Thyroid gland (tissue), 4 donors: ENCODE data around the gene SYNJ2. TPM values are rescaled to one million over a fixed set of nuclear protein-coding genes. Genes with fewer than 3 reads are reported as not detected.

Source experiments
- DNase-seq, 2 donors: peaks; one replicate each; pipeline ENCODE4 v3.0.0-alpha.2; 2019
- H3K27ac ChIP-seq, 3 donors: fragments of 200-600 bp; sonication (generic); 1 replicate in 2 of 3; 2 replicates in 1 of 3; pipeline ENCODE4 v1.5.1; 2016 to 2019; ENCODE audit warnings: mild to moderate bottlenecking in 1 of 3, moderate library complexity in 1 of 3
- H3K27me3 ChIP-seq: fragments of 200-600 bp; sonication (generic); one replicate; pipeline ENCODE4 v1.5.1; 2019
- H3K36me3 ChIP-seq, 2 donors: fragments of 200-600 bp; sonication (generic); one replicate each; pipeline ENCODE4 v1.5.1; 2016 to 2019
- H3K4me1 ChIP-seq, 2 donors: fragments of 200-600 bp; sonication (generic); one replicate each; pipeline ENCODE4 v1.5.1; 2017 to 2019
- H3K4me3 ChIP-seq, 3 donors: fragments of 200-600 bp; sonication (generic); replicated peaks in 1 of 3; 1 replicate in 2 of 3; 2 replicates in 1 of 3; pipeline ENCODE4 v1.5.1; 2016; ENCODE audit warnings: mild to moderate bottlenecking in 1 of 3
- H3K9me3 ChIP-seq: fragments of 200-600 bp; sonication (generic); one replicate; pipeline ENCODE4 v1.5.1; 2017
- CTCF ChIP-seq, 6 experiments: fragments of 200-600 bp in 3 of 6; fragments of 450-650 bp in 3 of 6; sonication (generic) in 3 of 6; IDR thresholded peaks; one replicate each; pipeline ENCODE4 v1.5.1; 2016 to 2019; ENCODE audit warnings: antibody characterized with exemption in 6 of 6, mild to moderate bottlenecking in 2 of 6, inconsistent platforms in 1 of 6, moderate library complexity in 1 of 6
- POLR2A ChIP-seq, 2 donors: fragments of 450-650 bp; IDR thresholded peaks; one replicate each; pipeline ENCODE4 v1.6.1; 2017; ENCODE audit warnings: antibody characterized with exemption in 2 of 2, mild to moderate bottlenecking in 2 of 2, moderate library complexity in 1 of 2
- WGBS, 2 donors: methylation state at CpG; one replicate each; pipeline ENCODE4 v1.1.5; 2017; 5-methylcytosine and 5-hydroxymethylcytosine counted together
- intact Hi-C: fragments of 100-400 bp; cut with DNase I; formaldehyde crosslinking; loops from one replicate; pipeline ENCODE4 v1.15.1; 2023
- total RNA-seq, 4 donors: library from RNA; depleted of rRNA; stranded (reverse); fragments of >200 nt; gene quantifications; one replicate each; pipeline ENCODE4 v1.2.3, GENCODE V29; 2016

Gene SYNJ2
- total RNA-seq, 4 donors from 2014 or later = 11.3 to 22.7 (median 13.5) TPM

- Histone ChIP-seq H3K9me3 (no peaks in the 10 kb centered on the region), H3K4me1 (no peaks in the 10 kb centered on the region), H3K36me3 (peaks cover 62 to 64% of the 10 kb centered on the region in 2 donors), H3K27ac (no peak overlapping the region), H3K27me3 (no peaks in the 10 kb centered on the region), H3K4me3 (no peak overlapping the region)
- intact Hi-C loops = no loop called here
- WGBS, 2 donors = 91 to 92% methylated on average over 13 of the region's 13 CpGs
- TF ChIP-seq CTCF (IDR thresholded peaks at IDR 0.05) (no peak), POLR2A (IDR thresholded peaks at IDR 0.05) (no peak)
- no peak for DNase-seq
Measured at GRCh38 chr6:157941101-157941863, 40.4 kb upstream of the SYNJ2 start.

GRCh38 chr6:157942351-157942750, 39.3 kb upstream of the SYNJ2 start:
- Histone ChIP-seq H3K4me3 (no peak overlapping the region), H3K27me3 (no peaks in the 10 kb centered on the region), H3K36me3 (peaks cover 54 to 61% of the 10 kb centered on the region in 2 donors), H3K27ac (no peak overlapping the region), H3K4me1 (no peaks in the 10 kb centered on the region), H3K9me3 (no peaks in the 10 kb centered on the region)
- WGBS, 2 donors = 88 to 94% methylated on average over 12 to 14 of the region's 14 CpGs
- no peak for DNase-seq
- no peak for TF ChIP-seq POLR2A (IDR thresholded peaks at IDR 0.05)
- TF ChIP-seq CTCF (IDR thresholded peaks at IDR 0.05) = no peak
- intact Hi-C loops = no loop called here

GRCh38 chr6:157943249-157943963, 38.3 kb upstream of the SYNJ2 start:
- no peak for TF ChIP-seq POLR2A (IDR thresholded peaks at IDR 0.05)
- TF ChIP-seq CTCF (IDR thresholded peaks at IDR 0.05) = no peak
- no peaks in the 10 kb centered on the region for H3K4me1 ChIP-seq
- H3K27me3 ChIP-seq = no peaks in the 10 kb centered on the region
- DNase-seq = no peak
- intact Hi-C loops = no loop called here
- H3K36me3 ChIP-seq = peaks cover 43 to 58% of the 10 kb centered on the region in 2 donors
- 85% methylated on average over 16 of the region's 16 CpGs for WGBS, 2 donors
- H3K4me3 ChIP-seq = no peak overlapping the region
- no peak overlapping the region for H3K27ac ChIP-seq
- H3K9me3 ChIP-seq = no peaks in the 10 kb centered on the region

- Histone ChIP-seq H3K4me3 (no peak overlapping the region), H3K9me3 (no peaks in the 10 kb centered on the region), H3K36me3 (peaks cover 41 to 52% of the 10 kb centered on the region in 2 donors), H3K27me3 (no peaks in the 10 kb centered on the region), H3K4me1 (no peaks in the 10 kb centered on the region), H3K27ac (no peak overlapping the region)
- TF ChIP-seq POLR2A (IDR thresholded peaks at IDR 0.05) = no peak
- no peak for TF ChIP-seq CTCF (IDR thresholded peaks at IDR 0.05)
- intact Hi-C loops = no loop called here
- WGBS, 2 donors = 95 to 98% methylated on average over 15 of the region's 15 CpGs
- DNase-seq = no peak
Measured at GRCh38 chr6:157943964-157944283, 37.7 kb upstream of the SYNJ2 start.
